RWPE1 (cell line): ENCODE results near the gene INSRR.

Experiments
- CTCF ChIA-PET: fragments of 350-600 bp; sonication (Branson Sonifier 250); formaldehyde crosslinking; extraction: SDS; loops from one replicate; lab custom pipeline; 2021; lab: Yijun Ruan, JAX
- POLR2A ChIA-PET: fragments of 400-600 bp; formaldehyde crosslinking; extraction: SDS; loops from one replicate; lab custom pipeline; 2020; ENCODE audit warnings: antibody characterized with exemption; ENCODE audit not compliant: low non-redundant PET; lab: Yijun Ruan, JAX
- DNase-seq: peaks from one replicate; pipeline ENCODE4 v3.0.0; 2012; ENCODE audit warnings: low spot score
- H3K27ac ChIP-seq: fragments of 450-650 bp; 2 replicates; pipeline ENCODE4 v1.5.1; 2017
- TF ChIP-seq, protein P1 (sequence below): fragments of 450-650 bp; conservative IDR thresholded peaks from 2 replicates; pipeline ENCODE4 v1.5.1; 2017; ENCODE audit warnings: low read depth, mild to moderate bottlenecking

INSRR gene

GRCh38 chr1:156852418-156852874 lies 6.5 kb downstream of the INSRR start:
- no peak for DNase-seq
- no peak overlapping the region for H3K27ac ChIP-seq
- POLR2A ChIA-PET = no interaction called here
- CTCF ChIA-PET = interaction anchor here (1.1 to 1.4 kb wide), 2 partner anchors 14 to 15 kb away, joined by 3 read pairs; no protein-coding TSS in a partner anchor
- TF ChIP-seq, protein P1, sequence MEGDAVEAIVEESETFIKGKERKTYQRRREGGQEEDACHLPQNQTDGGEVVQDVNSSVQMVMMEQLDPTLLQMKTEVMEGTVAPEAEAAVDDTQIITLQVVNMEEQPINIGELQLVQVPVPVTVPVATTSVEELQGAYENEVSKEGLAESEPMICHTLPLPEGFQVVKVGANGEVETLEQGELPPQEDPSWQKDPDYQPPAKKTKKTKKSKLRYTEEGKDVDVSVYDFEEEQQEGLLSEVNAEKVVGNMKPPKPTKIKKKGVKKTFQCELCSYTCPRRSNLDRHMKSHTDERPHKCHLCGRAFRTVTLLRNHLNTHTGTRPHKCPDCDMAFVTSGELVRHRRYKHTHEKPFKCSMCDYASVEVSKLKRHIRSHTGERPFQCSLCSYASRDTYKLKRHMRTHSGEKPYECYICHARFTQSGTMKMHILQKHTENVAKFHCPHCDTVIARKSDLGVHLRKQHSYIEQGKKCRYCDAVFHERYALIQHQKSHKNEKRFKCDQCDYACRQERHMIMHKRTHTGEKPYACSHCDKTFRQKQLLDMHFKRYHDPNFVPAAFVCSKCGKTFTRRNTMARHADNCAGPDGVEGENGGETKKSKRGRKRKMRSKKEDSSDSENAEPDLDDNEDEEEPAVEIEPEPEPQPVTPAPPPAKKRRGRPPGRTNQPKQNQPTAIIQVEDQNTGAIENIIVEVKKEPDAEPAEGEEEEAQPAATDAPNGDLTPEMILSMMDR = no peak

GRCh38 chr1:156851779-156852417 lies 7.0 kb downstream of the INSRR start:
- H3K27ac ChIP-seq = no peak overlapping the region
- ChIA-PET POLR2A (no interaction called here), CTCF (interaction anchor here (1.1 to 1.4 kb wide), 2 partner anchors 13 to 14 kb away, joined by 3 read pairs; no protein-coding TSS in a partner anchor)
- no peak for DNase-seq
- TF ChIP-seq, protein P1 = no peak

- DNase-seq = no peak
- ChIA-PET POLR2A (no interaction called here), CTCF (interaction anchor here (1.9 to 3.6 kb wide), 2 partner anchors 10 to 11 kb away, joined by 14 to 18 read pairs; partner anchors contain the start of gene NTRK1)
- TF ChIP-seq, protein P1 = no peak
- no peak overlapping the region for H3K27ac ChIP-seq
Measured at GRCh38 chr1:156849151-156849496, 9.8 kb downstream of the INSRR start.

DNA sequence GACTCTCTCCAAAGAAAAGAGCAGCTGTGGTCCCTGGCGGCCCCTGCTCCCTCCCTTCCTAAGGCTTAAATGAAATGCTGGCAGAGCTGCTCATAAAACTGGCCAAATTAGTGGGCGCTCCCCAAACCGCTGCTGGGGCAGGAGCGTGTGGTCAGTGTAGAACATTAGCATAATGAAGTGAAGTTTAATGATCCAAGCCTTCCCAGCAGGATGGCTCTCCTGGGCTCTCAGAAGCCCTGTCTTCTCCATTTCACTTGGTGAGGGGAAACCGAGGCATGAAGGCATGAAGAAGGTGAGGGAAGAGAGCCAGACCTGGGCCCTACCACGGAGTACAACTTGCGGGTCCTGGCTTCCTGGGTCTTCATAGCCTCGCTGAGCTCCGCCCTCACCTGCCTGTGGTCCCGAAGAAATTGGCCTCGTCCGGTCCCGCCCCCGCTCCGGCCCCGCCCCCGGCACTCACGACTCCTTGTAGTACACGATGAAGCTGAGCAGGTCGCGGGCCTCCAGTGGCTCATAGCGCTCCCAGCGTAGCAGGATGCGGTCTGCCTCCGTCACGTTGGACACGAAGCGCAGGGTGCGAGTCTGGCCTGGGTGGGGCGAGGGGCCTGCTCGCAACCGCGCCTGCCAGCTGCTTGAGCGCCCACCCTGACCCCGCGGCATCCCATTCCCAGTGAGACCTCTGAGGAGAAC lies 10.3 kb downstream of the INSRR start:
- no peak for DNase-seq
- ChIA-PET POLR2A (no interaction called here), CTCF (interaction anchor here (1.9 to 3.6 kb wide), 2 partner anchors 10 to 12 kb away, joined by 14 to 18 read pairs; partner anchors contain the start of gene NTRK1)
- no peak overlapping the region for H3K27ac ChIP-seq
- TF ChIP-seq, protein P1 = no peak

GRCh38 chr1:156847591-156848460 lies 11.1 kb downstream of the INSRR start:
- CTCF ChIA-PET = interaction anchor here (1.9 to 3.6 kb wide), 2 partner anchors 9 to 12 kb away, joined by 14 to 18 read pairs; partner anchors contain the start of gene NTRK1
- POLR2A ChIA-PET = no interaction called here

More at GRCh38 chr1:156847591-156848460, 11.1 kb downstream of the INSRR start:
- H3K27ac ChIP-seq = no peak overlapping the region
- DNase-seq = no peak
- TF ChIP-seq, protein P1 = no peak
